PC-9 (cell line): Measurements from ENCODE around the gene SRBD1. TPM values are rescaled to one million over a fixed set of nuclear protein-coding genes. Genes with fewer than 3 reads are reported as not detected.

Experiments used
- BruUV-seq: library from RNA; stranded (reverse); fragments of 400-500 nt; replicated peaks from 2 replicates; lab custom pipeline; 2021; lab: Mats Ljungman, UMichigan
- CTCF ChIA-PET: fragments of 300-600 bp; sonication (Branson Sonifier 250); formaldehyde crosslinking; loops from one replicate; lab custom pipeline; 2022; ENCODE audit warnings: antibody characterized with exemption; lab: Charles Lee
- POLR2A ChIA-PET: fragments of 300-600 bp; sonication (Branson Sonifier 250); formaldehyde crosslinking; loops from one replicate; lab custom pipeline; 2022; ENCODE audit warnings: antibody characterized with exemption; ENCODE audit not compliant: unreplicated experiment; lab: Charles Lee
- DNase-seq, 2 experiments: peaks; one replicate each; pipeline versions ENCODE4 v3.0.0 to v3.0.0-alpha.2; 2015 to 2022; ENCODE audit warnings: mixed read lengths in 1 of 2
- H2AFZ ChIP-seq: fragments of 200-600 bp; sonication (generic); 2 replicates; pipeline ENCODE4 v1.8.1; 2017; ENCODE audit warnings: antibody characterized with exemption
- H3F3A ChIP-seq: fragments of 200-600 bp; sonication (generic); 2 replicates; pipeline ENCODE4 v1.8.1; 2017; ENCODE audit warnings: antibody characterized with exemption, mild to moderate bottlenecking, low read depth; ENCODE audit not compliant: insufficient read depth
- H3K27ac ChIP-seq: fragments of 200-600 bp; sonication (generic); 2 replicates; pipeline ENCODE4 v1.6.1; 2016; ENCODE audit warnings: mixed run types
- H3K27me3 ChIP-seq: fragments of 200-600 bp; sonication (generic); 2 replicates; pipeline ENCODE4 v1.6.1; 2016; ENCODE audit warnings: low read depth, mixed run types; ENCODE audit not compliant: insufficient read depth
- H3K36me3 ChIP-seq: fragments of 200-600 bp; sonication (generic); 2 replicates; pipeline ENCODE4 v1.6.1; 2016; ENCODE audit warnings: low read depth, mixed run types
- H3K4me1 ChIP-seq: fragments of 200-600 bp; sonication (generic); replicated peaks from 2 replicates; pipeline ENCODE4 v1.6.1; 2016; ENCODE audit warnings: mixed run types; ENCODE audit not compliant: insufficient read depth
- H3K4me2 ChIP-seq: fragments of 200-600 bp; sonication (generic); 2 replicates; pipeline ENCODE4 v1.6.1; 2017; ENCODE audit warnings: mixed run types
- H3K4me3 ChIP-seq: fragments of 200-600 bp; sonication (generic); 2 replicates; pipeline ENCODE4 v1.6.1; 2016; ENCODE audit warnings: mixed run types
- H3K79me2 ChIP-seq: fragments of 200-600 bp; sonication (generic); 2 replicates; pipeline ENCODE4 v1.6.1; 2017; ENCODE audit warnings: low read depth, mixed run types
- H3K9me2 ChIP-seq: fragments of 200-600 bp; sonication (generic); 2 replicates; pipeline ENCODE4 v1.8.1; 2017; ENCODE audit warnings: mild to moderate bottlenecking; ENCODE audit not compliant: insufficient read depth
- H3K9me3 ChIP-seq: fragments of 200-600 bp; sonication (generic); 2 replicates; pipeline ENCODE4 v1.8.1; 2016; ENCODE audit warnings: low read depth; ENCODE audit not compliant: insufficient read depth
- H4K20me1 ChIP-seq: fragments of 200-600 bp; sonication (generic); 2 replicates; pipeline ENCODE4 v1.8.1; 2017; ENCODE audit not compliant: insufficient read depth
- CTCF ChIP-seq: fragments of 200-600 bp; sonication (generic); conservative IDR thresholded peaks from 2 replicates; pipeline ENCODE4 v1.6.1; 2017; ENCODE audit warnings: mixed run types, antibody characterized with exemption, mild to moderate bottlenecking, moderate library complexity
- EZH2 ChIP-seq: fragments of 200-600 bp; sonication (generic); IDR thresholded peaks from 2 replicates; pipeline ENCODE4 v1.8.0; 2017; ENCODE audit warnings: antibody characterized with exemption, low read depth
- intact Hi-C: fragments of 100-400 bp; cut with micrococcal nuclease; formaldehyde crosslinking; loops from one replicate; pipeline ENCODE4 v1.10.0; 2022; ENCODE audit not compliant: unreplicated experiment
- total RNA-seq: library from RNA; stranded (reverse); gene quantifications from 2 replicates; pipeline ENCODE4 v1.2.3, GENCODE V29; 2021

The SRBD1 gene
- total RNA-seq, 1 experiment from 2014 or later, result 17.8 TPM

GRCh38 chr2:45627911-45628310 lies 16.8 kb upstream of the SRBD1 start:
- ChIA-PET CTCF (no interaction called here), POLR2A (interaction anchor here (0.5 kb wide), 2 partner anchors 17 to 43 kb away, joined by 4 to 8 read pairs; partner anchors contain the start of gene SRBD1)
- BruUV-seq, result no TSS peak
- no peak for TF ChIP-seq EZH2
- TF ChIP-seq CTCF, result no peak
- no peaks in the 10 kb centered on the region for H3K9me3 ChIP-seq
- no peaks in the 10 kb centered on the region for H3K4me1 ChIP-seq
- no peaks in the 10 kb centered on the region for H4K20me1 ChIP-seq
- no peaks in the 10 kb centered on the region for H3F3A ChIP-seq
- no peaks in the 10 kb centered on the region for H3K79me2 ChIP-seq
- intact Hi-C loops, result no loop called here
- H2AFZ ChIP-seq, result no peak overlapping the region
- DNase-seq, result no peak
- H3K4me3 ChIP-seq, result no peak overlapping the region
- no peak overlapping the region for H3K4me2 ChIP-seq
- no peaks in the 10 kb centered on the region for H3K36me3 ChIP-seq
- no peak overlapping the region for H3K27ac ChIP-seq
- H3K27me3 ChIP-seq, result no peaks in the 10 kb centered on the region
- H3K9me2 ChIP-seq, result no peaks in the 10 kb centered on the region

GRCh38 chr2:45626387-45627221 lies 15.5 kb upstream of the SRBD1 start:
- POLR2A ChIA-PET, result no interaction called here
- Histone ChIP-seq H3K79me2 (no peaks in the 10 kb centered on the region), H3K9me2 (no peaks in the 10 kb centered on the region), H3K27me3 (no peaks in the 10 kb centered on the region), H3K4me1 (no peaks in the 10 kb centered on the region), H3K4me2 (no peak overlapping the region), H2AFZ (no peak overlapping the region), H3K4me3 (no peak overlapping the region), H3F3A (no peaks in the 10 kb centered on the region), H3K36me3 (no peaks in the 10 kb centered on the region), H4K20me1 (no peaks in the 10 kb centered on the region), H3K9me3 (no peaks in the 10 kb centered on the region), H3K27ac (no peak overlapping the region)
- intact Hi-C loops, result no loop called here
- DNase-seq, result no peak
- BruUV-seq, result no TSS peak
- TF ChIP-seq CTCF (no peak), EZH2 (no peak)
- CTCF ChIA-PET, result interaction anchor here (0.7 kb wide), 1 partner anchor 18 kb away, joined by 3 read pairs; no protein-coding TSS in a partner anchor

- H3F3A ChIP-seq, result no peaks in the 10 kb centered on the region
- H3K27me3 ChIP-seq, result no peaks in the 10 kb centered on the region
- no peak overlapping the region for H3K4me3 ChIP-seq
- no peaks in the 10 kb centered on the region for H3K79me2 ChIP-seq
- CTCF ChIA-PET, result interaction anchor here (0.7 to 1.5 kb wide), 2 partner anchors 8 to 17 kb away, joined by 3 read pairs; no protein-coding TSS in a partner anchor
- no peak overlapping the region for H2AFZ ChIP-seq
- H3K36me3 ChIP-seq, result no peaks in the 10 kb centered on the region
- DNase-seq, result no peak
- H3K9me2 ChIP-seq, result no peaks in the 10 kb centered on the region
- BruUV-seq, result no TSS peak
- H3K4me1 ChIP-seq, result no peaks in the 10 kb centered on the region
- intact Hi-C loops, result no loop called here
- no peak overlapping the region for H3K4me2 ChIP-seq
- H3K27ac ChIP-seq, result no peak overlapping the region
- no peaks in the 10 kb centered on the region for H4K20me1 ChIP-seq
- POLR2A ChIA-PET, result no interaction called here
- H3K9me3 ChIP-seq, result no peaks in the 10 kb centered on the region
- TF ChIP-seq CTCF, result no peak
These were observed 14.8 kb upstream of the SRBD1 start for GRCh38 chr2:45625824-45626223.
